Smooth muscle cell (in vitro differentiated cells): ENCODE data around the gene GRHPR. TPM values are rescaled to one million over a fixed set of nuclear protein-coding genes. Genes with fewer than 3 reads are reported as not detected.

ENCODE experiments used
- DNase-seq: peaks from one replicate; lab custom pipeline; 2025; ENCODE audit not compliant: unreplicated experiment; lab: John Stamatoyannopoulos, UW
- H2AFZ ChIP-seq: fragments of 200-600 bp; sonication (generic); 2 replicates; pipeline ENCODE4 v1.6.0; 2016; ENCODE audit warnings: antibody characterized with exemption, low read depth, mild to moderate bottlenecking
- H3F3A ChIP-seq: fragments of 200-600 bp; sonication (generic); 2 replicates; pipeline ENCODE4 v1.6.0; 2017; ENCODE audit warnings: antibody characterized with exemption, low read depth
- H3K27ac ChIP-seq: fragments of 200-600 bp; sonication (generic); 2 replicates; pipeline ENCODE4 v1.5.1; 2016; ENCODE audit warnings: low read depth, mild to moderate bottlenecking
- H3K27me3 ChIP-seq: fragments of 200-600 bp; sonication (generic); 2 replicates; pipeline ENCODE4 v1.6.1; 2016; ENCODE audit warnings: low read depth, mild to moderate bottlenecking
- H3K36me3 ChIP-seq: fragments of 200-600 bp; sonication (generic); 2 replicates; pipeline ENCODE4 v1.5.1; 2016; ENCODE audit warnings: low read depth
- H3K4me1 ChIP-seq: fragments of 200-600 bp; sonication (generic); 2 replicates; pipeline ENCODE4 v1.5.1; 2016; ENCODE audit warnings: low read depth
- H3K4me2 ChIP-seq: fragments of 200-600 bp; sonication (generic); 2 replicates; pipeline ENCODE4 v1.6.0; 2016; ENCODE audit warnings: mild to moderate bottlenecking
- H3K4me3 ChIP-seq: fragments of 200-600 bp; sonication (generic); 2 replicates; pipeline ENCODE4 v1.5.1; 2016; ENCODE audit warnings: mild to moderate bottlenecking
- H3K79me2 ChIP-seq: fragments of 200-600 bp; sonication (generic); 2 replicates; pipeline ENCODE4 v1.6.0; 2016; ENCODE audit warnings: low read depth, mild to moderate bottlenecking
- H3K9ac ChIP-seq: fragments of 200-600 bp; sonication (generic); 2 replicates; pipeline ENCODE4 v1.6.0; 2016; ENCODE audit warnings: low read depth
- H3K9me3 ChIP-seq: fragments of 200-600 bp; sonication (generic); replicated peaks from 2 replicates; pipeline ENCODE4 v1.5.1; 2016; ENCODE audit warnings: low read depth
- H4K20me1 ChIP-seq: fragments of 200-600 bp; sonication (generic); 2 replicates; pipeline ENCODE4 v1.6.0; 2016; ENCODE audit warnings: low read depth
- CTCF ChIP-seq: fragments of 200-600 bp; sonication (generic); IDR thresholded peaks from 2 replicates; pipeline ENCODE4 v1.5.1; 2017; ENCODE audit warnings: borderline replicate concordance, mild to moderate bottlenecking, antibody characterized with exemption; ENCODE audit not compliant: insufficient read depth, poor library complexity, severe bottlenecking
- WGBS: methylation state at CpG from one replicate; pipeline ENCODE4 v1.1.7; 2016; ENCODE audit warnings: low lambda C conversion rate; 5-methylcytosine and 5-hydroxymethylcytosine counted together
- polyA plus RNA-seq: library from polyadenylated mRNA; unstranded; fragments of >200 nt; fragmentation: Nextera tagmentation; extraction: Ambion mirVana; gene quantifications from 2 replicates; pipeline ENCODE4 v1.2.1, GENCODE V29; 2016
- total RNA-seq: library from RNA; depleted of rRNA; stranded (reverse); fragments of >200 nt; gene quantifications from 2 replicates; pipeline ENCODE4 v1.2.3, GENCODE V29; 2014

Gene GRHPR
- total and polyA plus RNA-seq, 2 experiments from 2014 or later, result 89.3 to 128 TPM

GRCh38 chr9:37404590-37404989 lies 17.9 kb upstream of the GRHPR start:
- Histone ChIP-seq H3K9ac (no peak overlapping the region), H3K79me2 (no peaks in the 10 kb centered on the region), H3K27ac (no peak overlapping the region), H3K36me3 (no peaks in the 10 kb centered on the region), H2AFZ (no peak overlapping the region), H3F3A (no peaks in the 10 kb centered on the region), H3K9me3 (no peaks in the 10 kb centered on the region), H3K4me3 (no peak overlapping the region), H3K4me2 (no peak overlapping the region), H3K27me3 (no peaks in the 10 kb centered on the region), H4K20me1 (no peaks in the 10 kb centered on the region), H3K4me1 (no peaks in the 10 kb centered on the region)
- WGBS, result 92% methylated on average over 9 of the region's 9 CpGs
- TF ChIP-seq CTCF, result no peak
- no peak for DNase-seq

GRCh38 chr9:37405350-37405749 lies 17.1 kb upstream of the GRHPR start:
- Histone ChIP-seq H2AFZ (no peak overlapping the region), H3K27ac (no peak overlapping the region), H3K9ac (no peak overlapping the region), H3K9me3 (no peaks in the 10 kb centered on the region), H4K20me1 (no peaks in the 10 kb centered on the region), H3K27me3 (no peaks in the 10 kb centered on the region), H3F3A (no peaks in the 10 kb centered on the region), H3K36me3 (no peaks in the 10 kb centered on the region), H3K79me2 (no peaks in the 10 kb centered on the region), H3K4me1 (no peaks in the 10 kb centered on the region), H3K4me2 (no peak overlapping the region), H3K4me3 (no peak overlapping the region)
- DNase-seq, result no peak
- TF ChIP-seq CTCF, result no peak
- 76% methylated on average over 3 of the region's 3 CpGs for WGBS

GRCh38 chr9:37405764-37406380 lies 16.6 kb upstream of the GRHPR start:
- no peak overlapping the region for H3K4me3 ChIP-seq
- H3K27ac ChIP-seq, result no peak overlapping the region
- no peaks in the 10 kb centered on the region for H3K4me1 ChIP-seq
- no peaks in the 10 kb centered on the region for H3K27me3 ChIP-seq
- no peak overlapping the region for H2AFZ ChIP-seq
- no peaks in the 10 kb centered on the region for H4K20me1 ChIP-seq
- H3K9me3 ChIP-seq, result no peaks in the 10 kb centered on the region
- no peak overlapping the region for H3K9ac ChIP-seq
- 93% methylated on average over 10 of the region's 10 CpGs for WGBS
- no peaks in the 10 kb centered on the region for H3K36me3 ChIP-seq
- no peaks in the 10 kb centered on the region for H3F3A ChIP-seq
- no peak overlapping the region for H3K4me2 ChIP-seq
- no peaks in the 10 kb centered on the region for H3K79me2 ChIP-seq
- TF ChIP-seq CTCF, result no peak
- no peak for DNase-seq
